Measurements from ENCODE around the gene KCTD6.

The KCTD6 gene

DNA sequence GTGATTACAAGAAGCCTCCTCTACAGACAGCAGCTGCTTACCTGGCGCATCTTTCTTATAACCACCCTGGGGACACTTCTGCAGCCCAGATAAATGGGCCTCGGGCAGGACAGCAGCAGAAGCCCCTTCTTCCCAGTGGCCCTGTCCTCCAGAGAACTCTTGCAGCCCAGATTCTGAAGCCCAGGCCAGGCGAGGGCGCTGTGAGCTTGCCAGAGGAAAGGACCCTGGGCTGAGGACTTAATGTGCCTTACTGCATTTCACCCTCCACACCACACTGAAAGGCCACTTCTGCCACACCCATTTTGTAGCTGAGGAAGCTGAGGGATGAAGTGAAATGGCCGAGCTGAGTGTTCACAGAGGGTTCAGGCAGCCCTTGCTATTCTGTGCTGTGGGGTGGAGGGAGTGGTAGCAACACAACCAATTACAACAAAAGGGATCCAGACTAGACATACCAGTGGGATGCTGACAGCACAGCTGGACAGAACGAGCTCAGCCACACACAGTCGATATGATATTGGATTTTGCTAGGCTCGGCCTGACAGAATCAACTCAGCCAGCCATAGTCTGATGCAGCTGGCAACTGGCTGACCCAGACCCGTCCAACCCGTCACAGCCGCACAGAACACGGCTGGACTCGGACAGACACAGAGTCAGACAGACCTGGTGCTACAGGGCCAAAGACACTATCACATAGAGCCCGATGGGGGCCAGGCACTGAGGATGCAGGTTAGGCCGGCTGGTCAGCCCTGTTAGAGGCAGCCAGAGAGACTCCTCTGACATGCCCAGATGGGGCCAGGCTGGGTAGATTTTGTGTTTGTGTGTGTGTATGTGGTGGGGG lies 37.8 kb downstream of the KCTD6 start:
- no peak for DNase-seq (ENCODE audit: low spot score)
- in situ Hi-C loops (cut with MboI; ENCODE audit: low pct_unique_long_range_greater_than_20kb, low sequenced_read_pairs, unreplicated experiment), result loop anchor here (5.0 kb wide), 1 partner anchor 207 kb away; no protein-coding TSS in a partner anchor
- TF ChIP-seq, protein P1, sequence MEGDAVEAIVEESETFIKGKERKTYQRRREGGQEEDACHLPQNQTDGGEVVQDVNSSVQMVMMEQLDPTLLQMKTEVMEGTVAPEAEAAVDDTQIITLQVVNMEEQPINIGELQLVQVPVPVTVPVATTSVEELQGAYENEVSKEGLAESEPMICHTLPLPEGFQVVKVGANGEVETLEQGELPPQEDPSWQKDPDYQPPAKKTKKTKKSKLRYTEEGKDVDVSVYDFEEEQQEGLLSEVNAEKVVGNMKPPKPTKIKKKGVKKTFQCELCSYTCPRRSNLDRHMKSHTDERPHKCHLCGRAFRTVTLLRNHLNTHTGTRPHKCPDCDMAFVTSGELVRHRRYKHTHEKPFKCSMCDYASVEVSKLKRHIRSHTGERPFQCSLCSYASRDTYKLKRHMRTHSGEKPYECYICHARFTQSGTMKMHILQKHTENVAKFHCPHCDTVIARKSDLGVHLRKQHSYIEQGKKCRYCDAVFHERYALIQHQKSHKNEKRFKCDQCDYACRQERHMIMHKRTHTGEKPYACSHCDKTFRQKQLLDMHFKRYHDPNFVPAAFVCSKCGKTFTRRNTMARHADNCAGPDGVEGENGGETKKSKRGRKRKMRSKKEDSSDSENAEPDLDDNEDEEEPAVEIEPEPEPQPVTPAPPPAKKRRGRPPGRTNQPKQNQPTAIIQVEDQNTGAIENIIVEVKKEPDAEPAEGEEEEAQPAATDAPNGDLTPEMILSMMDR (IDR thresholded peaks at IDR 0.05; ENCODE audit: extremely low read depth, insufficient read depth, missing control alignments), result peak; percentile 51

DNA sequence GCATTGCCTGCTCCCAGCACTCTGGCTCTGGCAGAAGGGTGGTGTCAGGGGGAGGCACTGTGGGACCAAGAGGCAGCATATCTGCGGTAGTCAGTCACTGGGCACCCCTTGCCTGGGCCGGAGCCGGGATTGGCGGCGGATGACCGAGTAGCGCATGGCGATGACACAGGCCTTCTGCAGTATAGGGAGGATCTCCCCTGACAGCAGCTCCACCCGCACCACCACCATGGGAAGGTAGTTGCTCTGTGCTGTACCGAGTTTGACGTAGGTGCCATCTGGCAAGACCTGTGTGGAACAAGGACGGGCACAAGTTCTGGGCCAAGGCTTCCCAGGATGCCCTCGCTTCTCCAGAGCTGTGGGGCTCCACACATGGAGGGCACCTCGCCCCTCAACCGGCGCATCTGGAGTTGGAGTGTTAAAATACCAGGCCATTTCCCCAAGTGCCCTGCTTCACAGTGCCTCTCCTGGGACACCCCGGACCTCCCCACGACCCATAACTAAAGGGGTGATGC lies 38.5 kb downstream of the KCTD6 start:
- TF ChIP-seq, protein P1 (IDR thresholded peaks at IDR 0.05; ENCODE audit: extremely low read depth, insufficient read depth, missing control alignments), result no peak
- DNase-seq (ENCODE audit: low spot score), result no peak
- in situ Hi-C loops (cut with MboI; ENCODE audit: low pct_unique_long_range_greater_than_20kb, low sequenced_read_pairs, unreplicated experiment), result loop anchor here (5.0 kb wide), 1 partner anchor 208 kb away; no protein-coding TSS in a partner anchor

DNA sequence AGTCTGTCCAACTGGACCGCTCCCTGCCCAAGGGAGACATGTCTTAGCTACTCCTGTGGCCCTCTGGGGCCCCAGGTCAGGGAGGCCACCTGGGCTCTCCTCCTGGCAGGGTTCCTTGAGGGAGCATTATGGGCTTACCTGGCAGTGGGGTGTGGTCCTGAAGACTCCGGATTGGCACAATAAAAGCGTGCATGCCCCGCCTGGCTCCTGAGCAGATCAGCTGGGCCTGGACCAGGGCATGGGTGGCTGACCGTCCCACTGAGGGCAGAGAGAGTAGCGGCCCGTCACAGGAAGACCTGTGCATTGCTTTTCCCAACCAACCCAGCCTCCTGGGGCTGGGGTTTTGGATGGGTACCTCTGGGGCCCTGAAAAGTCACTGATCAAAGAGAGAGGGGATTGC lies 39.7 kb downstream of the KCTD6 start:
- TF ChIP-seq, protein P1 (IDR thresholded peaks at IDR 0.05; ENCODE audit: extremely low read depth, insufficient read depth, missing control alignments), result no peak
- DNase-seq (ENCODE audit: low spot score), result no peak
- in situ Hi-C loops (cut with MboI; ENCODE audit: low pct_unique_long_range_greater_than_20kb, low sequenced_read_pairs, unreplicated experiment), result loop anchor here (5.0 kb wide), 1 partner anchor 209 kb away; no protein-coding TSS in a partner anchor

DNA sequence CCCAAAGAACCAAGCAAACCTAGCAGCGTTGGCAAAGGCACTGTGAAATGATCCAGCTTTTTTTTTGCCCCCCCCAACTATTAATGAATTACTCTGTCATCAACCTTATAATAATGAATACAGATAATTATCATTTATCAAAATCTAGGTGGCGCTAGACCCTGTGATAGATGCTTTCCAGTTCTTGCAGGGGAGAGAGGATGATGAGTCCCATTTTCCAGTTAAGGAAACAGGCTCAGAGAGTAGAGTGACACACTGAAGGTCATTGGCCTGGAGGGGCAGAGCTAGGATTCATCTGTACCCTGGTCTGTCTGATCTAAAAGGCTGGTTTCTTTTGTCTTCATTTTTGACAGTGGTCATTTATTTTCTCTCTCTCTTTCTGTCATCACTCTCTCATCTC lies 40.1 kb downstream of the KCTD6 start:
- TF ChIP-seq, protein P1 (IDR thresholded peaks at IDR 0.05; ENCODE audit: extremely low read depth, insufficient read depth, missing control alignments), result no peak
- in situ Hi-C loops (cut with MboI; ENCODE audit: low pct_unique_long_range_greater_than_20kb, low sequenced_read_pairs, unreplicated experiment), result loop anchor here (5.0 kb wide), 1 partner anchor 210 kb away; no protein-coding TSS in a partner anchor
- no peak for DNase-seq (ENCODE audit: low spot score)

DNA sequence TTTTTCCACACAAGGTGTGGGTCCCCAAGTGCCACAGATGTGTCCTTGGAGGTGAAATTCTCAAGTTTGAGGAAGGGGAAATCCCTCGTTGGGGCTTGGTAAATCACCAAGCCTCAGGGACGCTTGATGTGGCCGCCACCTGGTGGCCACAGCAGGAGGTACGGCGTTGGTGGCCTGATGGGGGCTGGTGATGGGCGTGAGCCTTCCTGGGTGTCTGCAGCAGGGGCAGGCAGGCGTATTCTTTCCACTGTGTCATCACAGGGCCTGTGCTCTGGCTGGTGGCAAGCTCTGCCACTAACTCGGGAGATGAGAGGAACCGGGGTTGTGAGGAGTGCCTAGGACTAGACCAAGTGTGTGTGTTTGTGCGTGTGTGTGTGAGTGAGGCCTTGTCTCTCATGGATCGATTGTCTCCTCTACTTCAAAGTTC lies 40.9 kb downstream of the KCTD6 start:
- TF ChIP-seq, protein P1 (IDR thresholded peaks at IDR 0.05; ENCODE audit: extremely low read depth, insufficient read depth, missing control alignments), result peak; percentile 95
- DNase-seq (ENCODE audit: low spot score), result peak; percentile 89
- in situ Hi-C loops (cut with MboI; ENCODE audit: low pct_unique_long_range_greater_than_20kb, low sequenced_read_pairs, unreplicated experiment), result loop anchor here (5.0 kb wide), 1 partner anchor 211 kb away; no protein-coding TSS in a partner anchor

DNA sequence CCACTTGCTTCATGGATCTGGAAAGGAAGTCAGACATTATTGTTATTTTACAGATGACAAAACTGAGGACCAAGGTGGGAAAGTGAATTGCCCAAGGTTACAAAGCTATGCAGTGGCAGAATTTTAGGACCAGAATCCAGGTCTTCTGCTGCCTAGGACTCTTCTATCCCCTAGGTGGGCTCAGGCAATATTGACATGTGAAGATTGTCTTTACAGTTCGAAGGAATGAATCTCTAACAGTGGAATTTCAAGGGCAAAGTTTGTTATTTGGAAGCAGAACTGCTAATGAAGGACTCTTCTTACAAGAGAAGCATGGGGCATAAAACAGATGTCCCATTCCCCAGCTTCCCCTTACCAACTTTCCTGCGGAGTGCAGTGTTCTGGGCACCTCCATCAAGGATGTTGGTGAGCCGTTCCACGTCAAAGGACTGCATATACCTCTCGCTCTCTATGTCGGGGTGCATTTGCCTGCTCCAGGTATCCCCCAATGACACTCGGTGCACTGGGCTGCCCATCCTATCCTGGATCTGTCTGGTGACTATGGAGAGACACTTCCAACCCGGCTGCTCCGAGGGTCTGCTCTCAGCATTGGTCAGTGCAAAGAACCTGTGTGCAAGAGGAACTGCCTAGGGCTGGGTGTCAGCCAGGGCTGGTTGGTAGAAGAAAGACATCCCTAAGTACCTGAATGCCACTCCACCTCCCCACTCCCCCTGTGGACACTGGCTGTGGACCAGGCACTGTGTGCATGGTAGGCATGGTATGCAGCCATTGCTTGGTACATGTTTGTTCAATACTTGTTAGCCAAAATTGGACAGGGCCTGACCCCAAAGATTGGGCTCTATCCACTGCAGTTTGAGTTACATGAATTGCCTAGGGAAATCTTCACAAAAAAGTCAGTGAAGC lies 42.9 kb downstream of the KCTD6 start:
- in situ Hi-C loops (cut with MboI; ENCODE audit: low pct_unique_long_range_greater_than_20kb, low sequenced_read_pairs, unreplicated experiment), result loop anchor here (5.0 kb wide), 1 partner anchor 213 kb away; no protein-coding TSS in a partner anchor
- no peak for DNase-seq (ENCODE audit: low spot score)
- TF ChIP-seq, protein P1 (IDR thresholded peaks at IDR 0.05; ENCODE audit: extremely low read depth, insufficient read depth, missing control alignments), result no peak

Data from GM13977 (cell line).